Transverse colon (tissue), 1 donor: Measurements from ENCODE around the gene GRIP1.

ENCODE experiments used
- EP300 ChIP-seq: sonication (generic); formaldehyde crosslinking; IDR thresholded peaks from one replicate; pipeline ENCODE4 v1.6.1; 2017; ENCODE audit warnings: antibody characterized with exemption, low read depth
- POLR2A ChIP-seq: fragments of 450-650 bp; IDR thresholded peaks from one replicate; pipeline ENCODE4 v1.6.1; 2016; ENCODE audit warnings: antibody characterized with exemption, mild to moderate bottlenecking, moderate library complexity

- TF ChIP-seq POLR2A (no peak), EP300 (no peak)
These were observed 16.1 kb upstream of the GRIP1 start for GRCh38 chr12:66694666-66695613.
